DOHH2 (cell line): Measurements from ENCODE around the gene LCP2.

ENCODE experiments used
- H3F3A ChIP-seq: fragments of 200-600 bp; sonication (generic), shearing (Covaris generic); 2 replicates; pipeline ENCODE4 v1.6.0; 2016; ENCODE audit warnings: antibody characterized with exemption, mild to moderate bottlenecking; ENCODE audit not compliant: control insufficient read depth, insufficient read depth
- H3K27ac ChIP-seq: fragments of 200-600 bp; sonication (generic); 2 replicates; pipeline ENCODE4 v1.5.1; 2014; ENCODE audit warnings: low read depth, mild to moderate bottlenecking, low read length, moderate library complexity
- H3K27me3 ChIP-seq: fragments of 200-600 bp; sonication (generic); 2 replicates; pipeline ENCODE4 v1.6.1; 2014; ENCODE audit warnings: mild to moderate bottlenecking, low read length, mixed read lengths; ENCODE audit not compliant: control insufficient read depth
- H3K36me3 ChIP-seq: fragments of 200-600 bp; sonication (generic); 2 replicates; pipeline ENCODE4 v1.6.1; 2014; ENCODE audit warnings: mild to moderate bottlenecking, low read length, moderate library complexity, mixed read lengths; ENCODE audit not compliant: control insufficient read depth
- H3K4me1 ChIP-seq: fragments of 200-600 bp; sonication (generic); 2 replicates; pipeline ENCODE4 v1.6.1; 2014; ENCODE audit warnings: mild to moderate bottlenecking, low read length, mixed read lengths; ENCODE audit not compliant: control insufficient read depth
- H3K4me2 ChIP-seq: fragments of 200-600 bp; sonication (generic); 2 replicates; pipeline ENCODE4 v1.6.0; 2014; ENCODE audit warnings: mild to moderate bottlenecking, low read length, moderate library complexity
- H3K4me3 ChIP-seq: fragments of 200-600 bp; sonication (generic); 2 replicates; pipeline ENCODE4 v1.5.1; 2014; ENCODE audit warnings: mild to moderate bottlenecking, low read length, mixed read lengths
- H3K79me2 ChIP-seq: fragments of 200-600 bp; sonication (generic); 2 replicates; pipeline ENCODE4 v1.6.1; 2014; ENCODE audit warnings: mild to moderate bottlenecking, low read length, mixed read lengths; ENCODE audit not compliant: control insufficient read depth
- H3K9me2 ChIP-seq: fragments of 200-600 bp; sonication (generic); replicated peaks from 2 replicates; pipeline ENCODE4 v1.6.1; 2014; ENCODE audit warnings: mild to moderate bottlenecking, low read length, mixed read lengths; ENCODE audit not compliant: control insufficient read depth
- H3K9me3 ChIP-seq: fragments of 200-600 bp; sonication (generic); 2 replicates; pipeline ENCODE4 v1.6.1; 2014; ENCODE audit warnings: antibody characterized with exemption, low read length, mixed read lengths; ENCODE audit not compliant: control insufficient read depth, insufficient read depth
- H4K20me1 ChIP-seq: fragments of 200-600 bp; sonication (generic); 2 replicates; pipeline ENCODE4 v1.6.0; 2014; ENCODE audit warnings: low read depth, mild to moderate bottlenecking, antibody characterized with exemption, low read length, moderate library complexity; ENCODE audit not compliant: control insufficient read depth, insufficient read depth
- CTCF ChIP-seq: fragments of 200-600 bp; sonication (generic); IDR thresholded peaks from one replicate; pipeline ENCODE4 v1.5.1; 2014; ENCODE audit warnings: antibody characterized with exemption, mild to moderate bottlenecking, low read depth, low read length; ENCODE audit not compliant: poor library complexity, severe bottlenecking
- EZH2phosphoT487 ChIP-seq: fragments of 200-600 bp; sonication (generic); IDR thresholded peaks from 2 replicates; pipeline ENCODE4 v1.6.1; 2017; ENCODE audit warnings: borderline replicate concordance, mild to moderate bottlenecking, antibody characterized with exemption, low read length, moderate library complexity, mixed read lengths

Gene LCP2

GRCh38 chr5:170278611-170279458 is 18.7 kb downstream of the LCP2 start:
- H3K36me3 ChIP-seq = no peaks in the 10 kb centered on the region
- no peak overlapping the region for H3K4me2 ChIP-seq
- H3K4me3 ChIP-seq = no peak overlapping the region
- H3K79me2 ChIP-seq = no peaks in the 10 kb centered on the region
- peaks cover 4% of the 10 kb centered on the region; the same call in 1 of the 2 replicates for H3K4me1 ChIP-seq
- no peak overlapping the region for H3K27ac ChIP-seq
- TF ChIP-seq CTCF (no peak), EZH2phosphoT487 (no peak)
- no peaks in the 10 kb centered on the region for H3K9me3 ChIP-seq
- no peaks in the 10 kb centered on the region for H4K20me1 ChIP-seq
- H3K27me3 ChIP-seq = peaks cover 5% of the 10 kb centered on the region
- H3F3A ChIP-seq = no peaks in the 10 kb centered on the region
- no peaks in the 10 kb centered on the region for H3K9me2 ChIP-seq

GRCh38 chr5:170277867-170278281 is 19.7 kb downstream of the LCP2 start:
- no peak overlapping the region for H3K4me2 ChIP-seq
- H3K36me3 ChIP-seq = no peaks in the 10 kb centered on the region
- H3K4me1 ChIP-seq = peaks cover 4% of the 10 kb centered on the region; the same call in 1 of the 2 replicates

GRCh38 chr5:170276140-170276539 is 21.4 kb downstream of the LCP2 start:
- TF ChIP-seq CTCF (no peak), EZH2phosphoT487 (no peak)
- H3K9me2 ChIP-seq = no peaks in the 10 kb centered on the region
- H3K27ac ChIP-seq = no peak overlapping the region
- H3K36me3 ChIP-seq = no peaks in the 10 kb centered on the region
- peaks cover 4% of the 10 kb centered on the region; the same call in 1 of the 2 replicates for H3K4me1 ChIP-seq
- H3F3A ChIP-seq = no peaks in the 10 kb centered on the region
- H3K4me3 ChIP-seq = no peak overlapping the region
- no peak overlapping the region for H3K4me2 ChIP-seq
- H3K27me3 ChIP-seq = no peaks in the 10 kb centered on the region
- no peaks in the 10 kb centered on the region for H3K9me3 ChIP-seq
- no peaks in the 10 kb centered on the region for H3K79me2 ChIP-seq
- H4K20me1 ChIP-seq = no peaks in the 10 kb centered on the region

More at GRCh38 chr5:170277867-170278281, 19.7 kb downstream of the LCP2 start:
- Histone ChIP-seq H3K9me3 (no peaks in the 10 kb centered on the region), H3K9me2 (no peaks in the 10 kb centered on the region), H3K79me2 (no peaks in the 10 kb centered on the region), H3K27me3 (peaks cover 5% of the 10 kb centered on the region), H3F3A (no peaks in the 10 kb centered on the region), H4K20me1 (no peaks in the 10 kb centered on the region), H3K4me3 (no peak overlapping the region), H3K27ac (no peak overlapping the region)
- no peak for TF ChIP-seq CTCF
- no peak for TF ChIP-seq EZH2phosphoT487
